ENCODE data around the gene CDKN2AIP.

Gene CDKN2AIP

DNA sequence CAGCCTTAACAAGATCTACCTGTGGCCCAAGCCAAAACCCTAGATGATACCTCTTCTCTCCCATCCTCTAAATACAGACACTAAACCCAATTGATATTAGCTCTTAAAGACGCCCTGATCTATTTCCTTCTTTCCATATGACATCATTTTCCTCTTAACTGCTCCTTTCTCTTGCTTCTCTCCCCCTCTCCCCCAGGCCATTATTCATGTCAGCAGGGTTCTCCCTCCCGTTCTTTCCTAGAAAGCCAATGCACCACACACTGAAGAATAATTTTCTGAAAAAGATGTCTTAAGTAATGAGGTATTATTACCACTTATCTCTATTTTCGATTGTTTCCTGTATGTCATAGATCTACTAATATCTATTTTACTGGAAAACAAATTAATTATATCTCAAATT, 50.7 kb downstream of the CDKN2AIP start:
- no peak for DNase-seq (ENCODE audit: low read depth)
